ENCODE measurements around the gene SLBP. TPM values are rescaled to one million over a fixed set of nuclear protein-coding genes. Genes with fewer than 3 reads are reported as not detected.

SLBP gene
- polyA plus RNA-seq, 3 donors, result 39.6 to 63.7 (median 59.1) TPM

DNA sequence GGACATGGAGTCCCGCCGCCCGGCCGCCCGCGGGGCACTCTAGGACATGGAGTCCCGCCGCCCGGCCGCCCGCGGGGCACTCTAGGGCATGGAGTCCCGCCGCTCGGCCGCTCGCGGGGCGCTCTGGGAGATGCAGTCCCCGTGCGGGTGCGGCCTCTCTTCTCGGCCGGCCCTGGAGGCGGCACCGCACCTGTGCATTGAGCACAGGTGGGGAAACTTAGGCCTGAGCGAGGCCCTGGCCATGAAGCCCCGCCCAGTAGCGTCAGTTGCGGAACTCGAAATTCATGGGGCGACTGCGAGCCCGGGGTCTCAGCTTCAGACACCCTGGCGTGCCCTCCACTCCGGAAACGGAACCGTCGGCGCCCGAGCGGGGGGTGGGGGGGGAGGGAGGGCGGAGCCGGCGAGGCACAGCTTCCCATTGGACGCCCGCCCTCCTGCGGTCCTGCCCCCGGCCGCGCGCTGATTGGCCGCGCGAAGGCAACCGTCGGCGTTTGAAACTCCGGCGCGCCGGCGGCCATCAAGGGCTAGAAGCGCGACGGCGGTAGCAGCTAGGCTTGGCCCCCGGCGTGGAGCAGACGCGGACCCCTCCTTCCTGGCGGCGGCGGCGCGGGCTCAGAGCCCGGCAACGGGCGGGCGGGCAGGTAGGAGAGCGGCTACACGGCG, 9.0 kb upstream of the SLBP start, which contains the start of the genes TACC3 and TMEM129:
TSS of gene TACC3 (plus strand) at position 519 of the 663 bp plus-strand sequence. CDS start 1,901 bp downstream, outside the sequence.
TSS of gene TMEM129 (minus strand) at position 321 of the 663 bp plus-strand sequence. CDS start 486 bp downstream, outside the sequence.
- peaks cover 19 to 42% of the 10 kb centered on the region in 2 donors for H3K36me3 Mint-ChIP-seq
- intact Hi-C loops (cut with micrococcal nuclease), result loop anchor here (1.0 to 10.0 kb wide), 6 partner anchors 8 to 374 kb away; partner anchors contain the start of genes LETM1 (in 1 of the 2), SLBP (in 1 of the 2) and UVSSA (in 1 of the 2)
- peak within 1 kb of the TSS; percentile 85 to 98 for H3K4me3 Mint-ChIP-seq
- Histone ChIP-seq H3K4me2 (replicated peaks; ENCODE audit: extremely low read depth, low read length, poor library complexity, severe bottlenecking) (peak within 1 kb of the TSS; percentile 89), H3K79me2 (ENCODE audit: insufficient read depth, low read length) (peaks cover 85% of the 10 kb centered on the region), H3K9ac (ENCODE audit: insufficient read depth, low read length, poor library complexity, severe bottlenecking) (peak within 1 kb of the TSS; percentile 79), H3K4me1 (ENCODE audit: control insufficient read depth in 1 of 2, insufficient read depth in 2 of 2, low read length in 2 of 2) (peaks cover 59 to 75% of the 10 kb centered on the region in 2 donors), H2AFZ (ENCODE audit: insufficient read depth, low read depth, low read length, poor library complexity, severe bottlenecking) (peak within 1 kb of the TSS; percentile 83), H3K9me3 (replicated peaks in 1 of 2; ENCODE audit: control insufficient read depth in 1 of 2, insufficient read depth in 1 of 2, low read length in 2 of 2) (no peaks in the 10 kb centered on the region), H3K27ac (ENCODE audit: low read depth in 1 of 2, low read length in 2 of 2) (peak within 1 kb of the TSS; percentile 88 to 96), H3K27me3 (ENCODE audit: control insufficient read depth in 2 of 2, insufficient read depth in 2 of 2, low read length in 2 of 2) (no peaks in the 10 kb centered on the region), H3K4me3 (replicated peaks in 1 of 3; ENCODE audit: low read depth in 2 of 3, low read length in 3 of 3) (peak within 1 kb of the TSS; percentile 51 to 80 (median 56)), H4K20me1 (ENCODE audit: insufficient read depth, low read length) (peaks cover 38% of the 10 kb centered on the region), H3K36me3 (replicated peaks in 1 of 2; ENCODE audit: control insufficient read depth in 1 of 2, insufficient read depth in 2 of 2, low read length in 2 of 2) (peaks cover 22 to 34% of the 10 kb centered on the region in 2 donors)
- peak within 1 kb of the TSS; percentile 97 to 100 (median 98) for H3K27ac Mint-ChIP-seq
- peak; percentile 88 to 91 (median 89) for DNase-seq
- under 1% methylated on average over 64 of the region's 83 CpGs for WGBS (ENCODE audit: insufficient coverage)
- no peaks in the 10 kb centered on the region for H3K9me3 Mint-ChIP-seq
- TF ChIP-seq, protein P1, sequence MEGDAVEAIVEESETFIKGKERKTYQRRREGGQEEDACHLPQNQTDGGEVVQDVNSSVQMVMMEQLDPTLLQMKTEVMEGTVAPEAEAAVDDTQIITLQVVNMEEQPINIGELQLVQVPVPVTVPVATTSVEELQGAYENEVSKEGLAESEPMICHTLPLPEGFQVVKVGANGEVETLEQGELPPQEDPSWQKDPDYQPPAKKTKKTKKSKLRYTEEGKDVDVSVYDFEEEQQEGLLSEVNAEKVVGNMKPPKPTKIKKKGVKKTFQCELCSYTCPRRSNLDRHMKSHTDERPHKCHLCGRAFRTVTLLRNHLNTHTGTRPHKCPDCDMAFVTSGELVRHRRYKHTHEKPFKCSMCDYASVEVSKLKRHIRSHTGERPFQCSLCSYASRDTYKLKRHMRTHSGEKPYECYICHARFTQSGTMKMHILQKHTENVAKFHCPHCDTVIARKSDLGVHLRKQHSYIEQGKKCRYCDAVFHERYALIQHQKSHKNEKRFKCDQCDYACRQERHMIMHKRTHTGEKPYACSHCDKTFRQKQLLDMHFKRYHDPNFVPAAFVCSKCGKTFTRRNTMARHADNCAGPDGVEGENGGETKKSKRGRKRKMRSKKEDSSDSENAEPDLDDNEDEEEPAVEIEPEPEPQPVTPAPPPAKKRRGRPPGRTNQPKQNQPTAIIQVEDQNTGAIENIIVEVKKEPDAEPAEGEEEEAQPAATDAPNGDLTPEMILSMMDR (IDR thresholded peaks at IDR 0.05), result no peak
- peaks cover 0 to 3% (median 0%) of the 10 kb centered on the region in 3 donors for H3K27me3 Mint-ChIP-seq (ENCODE audit: low read depth in 3 of 3)
- peaks cover 62% of the 10 kb centered on the region for H3K4me1 Mint-ChIP-seq

DNA sequence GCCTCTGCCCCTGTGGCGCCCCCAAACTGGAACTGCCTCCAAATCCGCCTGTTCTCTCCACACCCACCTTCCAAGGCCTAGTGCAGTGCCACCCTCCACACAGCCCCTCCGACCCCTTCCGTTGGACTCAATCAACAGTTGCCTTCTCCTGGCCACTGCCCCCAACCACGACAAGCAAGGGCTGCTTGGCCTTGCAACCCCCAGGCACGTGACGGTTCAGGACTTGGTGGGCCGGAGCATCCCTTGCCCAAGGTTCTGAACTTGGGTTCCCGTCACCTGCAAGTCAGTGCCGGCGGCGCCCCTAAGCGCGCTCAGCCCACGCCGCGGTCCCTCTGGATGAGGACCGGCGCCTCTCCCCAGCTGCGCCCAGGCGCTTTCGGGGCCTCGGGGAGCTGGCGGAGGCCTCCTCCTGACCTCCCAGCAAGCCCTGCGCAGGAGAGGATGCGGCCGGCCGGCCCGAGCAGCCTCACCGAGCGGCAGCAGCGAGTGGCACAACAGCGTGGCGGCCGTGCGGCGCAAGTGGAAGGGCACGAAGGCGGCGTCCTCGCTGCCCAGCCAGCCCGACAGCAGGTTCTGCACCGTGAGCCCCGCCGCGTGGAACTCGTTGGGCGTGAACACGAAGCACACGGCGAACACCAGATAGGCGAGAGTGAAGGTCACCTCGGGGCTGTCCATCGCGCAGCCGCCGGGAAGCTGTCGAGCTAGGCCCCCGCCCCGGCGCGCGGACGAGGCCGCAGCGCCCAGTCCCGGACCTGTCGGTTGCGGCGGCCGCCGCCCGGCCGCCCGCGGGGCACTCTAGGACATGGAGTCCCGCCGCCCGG, 8.3 kb upstream of the SLBP start:
- Histone ChIP-seq H3K36me3 (replicated peaks in 1 of 2; ENCODE audit: control insufficient read depth in 1 of 2, insufficient read depth in 2 of 2, low read length in 2 of 2) (peaks cover 24 to 33% of the 10 kb centered on the region in 2 donors), H3K27me3 (ENCODE audit: control insufficient read depth in 2 of 2, insufficient read depth in 2 of 2, low read length in 2 of 2) (no peaks in the 10 kb centered on the region), H3K4me1 (ENCODE audit: control insufficient read depth in 1 of 2, insufficient read depth in 2 of 2, low read length in 2 of 2) (peaks cover 59 to 75% of the 10 kb centered on the region in 2 donors), H3K79me2 (ENCODE audit: insufficient read depth, low read length) (peaks cover 85% of the 10 kb centered on the region), H3K9ac (ENCODE audit: insufficient read depth, low read length, poor library complexity, severe bottlenecking) (peak overlapping the region; percentile 79), H2AFZ (ENCODE audit: insufficient read depth, low read depth, low read length, poor library complexity, severe bottlenecking) (peak overlapping the region; percentile 83), H3K27ac (ENCODE audit: low read depth in 1 of 2, low read length in 2 of 2) (peak overlapping the region; percentile 75 to 77), H3K9me3 (replicated peaks in 1 of 2; ENCODE audit: control insufficient read depth in 1 of 2, insufficient read depth in 1 of 2, low read length in 2 of 2) (no peaks in the 10 kb centered on the region), H3K4me2 (replicated peaks; ENCODE audit: extremely low read depth, low read length, poor library complexity, severe bottlenecking) (peak overlapping the region; percentile 82), H3K4me3 (replicated peaks in 1 of 3; ENCODE audit: low read depth in 2 of 3, low read length in 3 of 3) (peak overlapping the region; percentile 42 to 80 (median 51)), H4K20me1 (ENCODE audit: insufficient read depth, low read length) (peaks cover 45% of the 10 kb centered on the region)
- H3K4me3 Mint-ChIP-seq, result peak overlapping the region; percentile 85 to 93
- peaks cover 62% of the 10 kb centered on the region for H3K4me1 Mint-ChIP-seq
- peaks cover 0 to 3% (median 0%) of the 10 kb centered on the region in 3 donors for H3K27me3 Mint-ChIP-seq (ENCODE audit: low read depth in 3 of 3)
- H3K27ac Mint-ChIP-seq, result peak overlapping the region; percentile 87 to 94 (median 92)
- H3K9me3 Mint-ChIP-seq, result no peaks in the 10 kb centered on the region
- DNase-seq, result peak in 2 of 3 donors; percentile 15 to 54
- under 1% methylated on average over 79 of the region's 79 CpGs for WGBS (ENCODE audit: insufficient coverage)
- intact Hi-C loops (cut with micrococcal nuclease), result loop anchor here (2.0 to 10.0 kb wide), 4 partner anchors 26 to 373 kb away; partner anchors contain the start of genes LETM1 (in 1 of the 2) and UVSSA (in 1 of the 2)
- TF ChIP-seq, protein P1 (IDR thresholded peaks at IDR 0.05), result no peak
- H3K36me3 Mint-ChIP-seq, result peaks cover 22 to 42% of the 10 kb centered on the region in 2 donors
